Measurements from ENCODE around the gene RBM7.

RBM7 gene

DNA sequence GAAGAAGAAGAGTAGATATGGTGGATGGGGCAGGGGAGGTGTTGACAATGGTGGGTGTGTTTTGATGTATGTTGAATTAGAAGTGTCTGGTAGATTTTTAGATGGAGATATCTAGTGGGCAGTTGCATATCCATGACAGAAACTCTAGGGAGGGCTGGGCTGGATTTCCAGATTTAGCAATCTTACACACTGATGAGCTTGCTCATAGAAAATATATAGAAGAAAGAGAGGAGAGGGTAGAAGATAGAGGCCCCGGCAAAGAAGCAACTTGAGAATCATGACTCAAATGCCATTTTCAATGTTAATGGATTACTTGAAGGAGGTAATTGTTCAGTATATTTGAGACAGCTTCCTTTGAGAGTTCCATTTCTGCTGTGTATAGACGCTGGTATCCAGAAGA lies 47.0 kb downstream of the RBM7 start:
- DNase-seq = no peak

GRCh38 chr11:114447892-114448291 lies 47.4 kb downstream of the RBM7 start:
- no peak for DNase-seq

- DNase-seq = no peak
Observed at GRCh38 chr11:114448749-114449482, 48.5 kb downstream of the RBM7 start.

DNA sequence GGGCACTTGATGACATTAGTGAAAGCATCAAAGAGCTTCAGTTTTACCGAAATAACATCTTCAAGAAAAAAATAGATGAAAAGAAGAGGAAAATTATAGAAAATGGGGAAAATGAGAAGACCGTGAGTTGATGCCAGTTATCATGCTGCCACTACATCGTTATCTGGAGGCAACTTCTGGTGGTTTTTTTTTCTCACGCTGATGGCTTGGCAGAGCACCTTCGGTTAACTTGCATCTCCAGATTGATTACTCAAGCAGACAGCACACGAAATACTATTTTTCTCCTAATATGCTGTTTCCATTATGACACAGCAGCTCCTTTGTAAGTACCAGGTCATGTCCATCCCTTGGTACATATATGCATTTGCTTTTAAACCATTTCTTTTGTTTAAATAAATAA lies 49.4 kb downstream of the RBM7 start:
- DNase-seq = no peak

GRCh38 chr11:114452399-114452798 lies 51.9 kb downstream of the RBM7 start:
- DNase-seq = no peak

All from amygdala (tissue), 56 donors.